Vagina (tissue), 2 donors: ENCODE data around the gene PGM2L1. TPM values are rescaled to one million over a fixed set of nuclear protein-coding genes. Genes with fewer than 3 reads are reported as not detected.
A peak's percentile ranks its signal among the peaks of the same experiment; 100 is the strongest.

Source experiments
- DNase-seq, 2 donors: peaks; one replicate each; pipeline ENCODE4 v3.0.0-alpha.2; 2017; ENCODE audit errors: extremely low spot score in 2 of 2
- H3K27ac ChIP-seq: fragments of 200-600 bp; sonication (generic); one replicate; pipeline ENCODE4 v1.5.1; 2019
- H3K27me3 ChIP-seq: fragments of 200-600 bp; sonication (generic); one replicate; pipeline ENCODE4 v1.5.1; 2019
- H3K36me3 ChIP-seq, 2 donors: fragments of 200-600 bp; sonication (generic); one replicate each; pipeline ENCODE4 v1.5.1; 2017 to 2019
- H3K4me1 ChIP-seq: fragments of 200-600 bp; sonication (generic); one replicate; pipeline ENCODE4 v1.5.1; 2019
- H3K4me3 ChIP-seq, 2 donors: fragments of 200-600 bp; sonication (generic); 1 replicate in 1 of 2; 2 replicates in 1 of 2; pipeline ENCODE4 v1.5.1; 2016 to 2019
- H3K9me3 ChIP-seq: fragments of 200-600 bp; sonication (generic); one replicate; pipeline ENCODE4 v1.5.1; 2019
- CTCF ChIP-seq, 3 experiments: fragments of 450-650 bp in 2 of 3; fragments of 200-600 bp in 1 of 3; sonication (generic) in 1 of 3; IDR thresholded peaks; one replicate each; pipeline ENCODE4 v1.5.1; 2017 to 2019; ENCODE audit warnings: antibody characterized with exemption in 3 of 3, mild to moderate bottlenecking in 2 of 3, moderate library complexity in 2 of 3
- POLR2A ChIP-seq, 2 donors: fragments of 450-650 bp; IDR thresholded peaks; one replicate each; pipeline ENCODE4 v1.6.1; 2017; ENCODE audit warnings: antibody characterized with exemption in 2 of 2, mild to moderate bottlenecking in 2 of 2, moderate library complexity in 2 of 2
- POLR2AphosphoS5 ChIP-seq, 2 donors: sonication (generic); formaldehyde crosslinking; IDR thresholded peaks; one replicate each; pipeline ENCODE4 v1.9.0; 2017; ENCODE audit warnings: antibody characterized with exemption in 2 of 2, mild to moderate bottlenecking in 2 of 2, low read depth in 1 of 2; ENCODE audit not compliant: insufficient read depth in 1 of 2
- intact Hi-C: fragments of 100-400 bp; cut with DNase I; formaldehyde crosslinking; loops from one replicate; pipeline ENCODE4 v1.15.1; 2023
- total RNA-seq: library from RNA; depleted of rRNA; stranded (reverse); fragments of >200 nt; gene quantifications from one replicate; pipeline ENCODE4 v1.2.3, GENCODE V29; 2016

Gene PGM2L1
- total RNA-seq, 1 donor from 2014 or later = 10.6 TPM

DNA sequence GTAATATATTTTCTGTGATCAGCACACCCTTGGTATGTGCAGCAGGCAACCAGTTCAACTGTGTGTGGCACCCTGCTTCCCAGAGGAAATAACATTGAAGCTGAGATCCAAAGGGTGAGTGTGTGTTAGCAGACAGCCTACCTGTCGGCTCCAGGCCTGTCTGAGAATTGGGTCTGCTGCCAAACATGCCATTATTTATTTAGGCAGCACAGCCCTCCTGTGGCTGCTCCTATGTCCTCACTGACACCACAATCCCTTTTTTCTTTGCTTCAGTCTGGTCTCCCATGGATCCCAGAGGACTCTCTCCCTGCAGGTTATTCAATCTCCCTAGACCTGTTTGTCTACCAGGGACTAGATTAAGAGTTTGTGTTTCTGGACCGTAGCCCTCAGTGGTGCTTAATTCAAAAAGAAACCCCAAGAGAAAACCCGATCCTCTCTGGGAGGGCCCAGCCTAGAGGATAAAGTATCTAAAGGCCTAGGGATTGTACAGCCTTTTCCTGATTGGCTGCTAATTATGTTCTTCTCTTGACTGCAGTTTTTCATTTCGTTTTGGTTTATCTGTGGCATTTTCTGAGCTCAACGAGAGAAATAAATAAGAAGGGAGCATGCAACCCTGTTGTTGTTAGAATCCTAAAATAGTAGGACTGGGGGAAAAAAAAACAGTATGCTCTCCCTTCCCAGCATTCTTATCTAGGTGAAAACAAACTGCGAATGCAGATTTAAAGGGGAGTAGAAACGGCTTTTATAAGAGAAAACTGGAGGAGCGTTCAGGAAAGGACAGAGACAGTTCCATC is 45.0 kb upstream of the PGM2L1 start:
- H3K27ac ChIP-seq = peak overlapping the region; percentile 50
- intact Hi-C loops = no loop called here

GRCh38 chr11:74442636-74443035 is 44.4 kb upstream of the PGM2L1 start:
- intact Hi-C loops = no loop called here
- peaks cover 28% of the 10 kb centered on the region for H3K4me1 ChIP-seq
- no peak for DNase-seq
- H3K36me3 ChIP-seq = no peaks in the 10 kb centered on the region
- TF ChIP-seq POLR2A (IDR thresholded peaks at IDR 0.05) = no peak
- H3K9me3 ChIP-seq = no peaks in the 10 kb centered on the region
- no peak overlapping the region for H3K4me3 ChIP-seq
- H3K27ac ChIP-seq = peak overlapping the region; percentile 50
- H3K27me3 ChIP-seq = no peaks in the 10 kb centered on the region

More for the DNA sequence above, 45.0 kb upstream of the PGM2L1 start:
- Histone ChIP-seq H3K4me3 (no peak overlapping the region), H3K36me3 (no peaks in the 10 kb centered on the region), H3K9me3 (no peaks in the 10 kb centered on the region), H3K27me3 (no peaks in the 10 kb centered on the region), H3K4me1 (peaks cover 28% of the 10 kb centered on the region)
- no peak for TF ChIP-seq POLR2A (IDR thresholded peaks at IDR 0.05)
- no peak for TF ChIP-seq POLR2AphosphoS5 (IDR thresholded peaks at IDR 0.05; ENCODE audit: insufficient read depth in 1 of 2, low read depth in 1 of 2)
- TF ChIP-seq CTCF (IDR thresholded peaks at IDR 0.05) = peak in 2 of 3 experiments; percentile 4 to 22
- no peak for DNase-seq

GRCh38 chr11:74438681-74439080 is 40.4 kb upstream of the PGM2L1 start:
- TF ChIP-seq POLR2AphosphoS5 (IDR thresholded peaks at IDR 0.05; ENCODE audit: insufficient read depth in 1 of 2, low read depth in 1 of 2) (no peak), POLR2A (IDR thresholded peaks at IDR 0.05) (no peak), CTCF (IDR thresholded peaks at IDR 0.05) (no peak)
- Histone ChIP-seq H3K4me3 (no peak overlapping the region), H3K9me3 (no peaks in the 10 kb centered on the region), H3K36me3 (no peaks in the 10 kb centered on the region), H3K4me1 (peaks cover 16% of the 10 kb centered on the region), H3K27me3 (no peaks in the 10 kb centered on the region), H3K27ac (no peak overlapping the region)
- intact Hi-C loops = no loop called here
- DNase-seq = no peak

GRCh38 chr11:74437441-74438042 is 39.3 kb upstream of the PGM2L1 start:
- TF ChIP-seq CTCF (IDR thresholded peaks at IDR 0.05) (no peak), POLR2AphosphoS5 (IDR thresholded peaks at IDR 0.05; ENCODE audit: insufficient read depth in 1 of 2, low read depth in 1 of 2) (no peak), POLR2A (IDR thresholded peaks at IDR 0.05) (no peak)
- DNase-seq = no peak
- intact Hi-C loops = no loop called here
- no peaks in the 10 kb centered on the region for H3K9me3 ChIP-seq
- H3K4me3 ChIP-seq = no peak overlapping the region
- peaks cover 5% of the 10 kb centered on the region for H3K4me1 ChIP-seq
- H3K27ac ChIP-seq = no peak overlapping the region
- H3K27me3 ChIP-seq = no peaks in the 10 kb centered on the region
- no peaks in the 10 kb centered on the region for H3K36me3 ChIP-seq

DNA sequence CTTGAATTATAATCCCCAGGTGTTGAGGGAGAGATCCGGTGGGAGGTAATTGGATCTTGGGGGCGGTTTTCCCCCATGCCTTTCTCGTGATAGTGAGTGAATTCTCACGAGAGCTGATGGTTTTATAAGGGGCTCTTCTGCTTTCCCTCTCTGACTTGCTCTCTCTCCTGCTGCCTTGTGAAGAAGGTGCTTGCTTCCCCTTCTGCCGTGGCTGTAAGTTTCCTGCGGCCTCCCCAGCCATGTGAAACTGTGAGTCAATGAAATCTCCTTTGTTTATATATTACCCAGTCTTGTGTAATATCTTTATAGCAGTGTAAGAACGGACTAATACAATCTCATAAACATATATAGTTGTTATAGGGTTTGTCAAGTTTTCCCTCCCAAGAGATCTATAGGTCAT is 36.3 kb upstream of the PGM2L1 start:
- no peaks in the 10 kb centered on the region for H3K4me1 ChIP-seq
- no peak overlapping the region for H3K4me3 ChIP-seq
- H3K27me3 ChIP-seq = no peaks in the 10 kb centered on the region
- no peaks in the 10 kb centered on the region for H3K9me3 ChIP-seq
- intact Hi-C loops = no loop called here
- H3K27ac ChIP-seq = no peak overlapping the region
- no peaks in the 10 kb centered on the region for H3K36me3 ChIP-seq
- TF ChIP-seq CTCF (IDR thresholded peaks at IDR 0.05) (no peak), POLR2AphosphoS5 (IDR thresholded peaks at IDR 0.05; ENCODE audit: insufficient read depth in 1 of 2, low read depth in 1 of 2) (no peak), POLR2A (IDR thresholded peaks at IDR 0.05) (no peak)
- DNase-seq = no peak
